Activated CD8-positive, alpha-beta memory T cell treated with anti-CD3 and anti-CD28 coated beads for 1 hour (primary cell): ENCODE results near the gene TRIM24.

ENCODE experiments used
- DNase-seq, 2 donors: peaks; one replicate each; pipeline ENCODE4 v3.0.0-alpha.2; 2020; ENCODE audit warnings: low read depth in 1 of 2; ENCODE audit errors: extremely low read depth in 1 of 2

TRIM24 gene

GRCh38 chr7:138613630-138614029 lies 153.6 kb downstream of the TRIM24 start:
- DNase-seq = no peak

- no peak for DNase-seq
Measured at GRCh38 chr7:138616085-138616484, 156.0 kb downstream of the TRIM24 start.

- no peak for DNase-seq
Measured at GRCh38 chr7:138618506-138618905, 158.4 kb downstream of the TRIM24 start.

DNA sequence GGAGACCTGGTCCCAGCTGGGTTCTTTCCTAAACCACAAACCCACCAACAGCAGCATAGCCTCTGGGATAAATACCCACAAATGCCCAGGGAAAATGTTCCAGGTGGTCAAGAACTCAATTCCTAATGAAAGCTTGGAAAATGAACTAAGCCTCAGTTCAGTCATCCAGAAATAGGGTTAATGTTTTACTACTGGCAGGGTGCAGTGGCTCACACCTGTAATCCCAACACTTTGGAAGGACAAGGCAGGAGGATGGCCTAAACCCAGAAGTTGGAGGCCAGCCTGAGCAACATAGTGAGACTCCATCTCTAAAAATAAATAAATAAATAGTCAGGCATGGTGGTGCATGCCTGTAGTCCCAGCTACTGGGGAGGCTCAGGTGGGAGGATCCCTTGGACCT lies 158.9 kb downstream of the TRIM24 start:
- no peak for DNase-seq

DNA sequence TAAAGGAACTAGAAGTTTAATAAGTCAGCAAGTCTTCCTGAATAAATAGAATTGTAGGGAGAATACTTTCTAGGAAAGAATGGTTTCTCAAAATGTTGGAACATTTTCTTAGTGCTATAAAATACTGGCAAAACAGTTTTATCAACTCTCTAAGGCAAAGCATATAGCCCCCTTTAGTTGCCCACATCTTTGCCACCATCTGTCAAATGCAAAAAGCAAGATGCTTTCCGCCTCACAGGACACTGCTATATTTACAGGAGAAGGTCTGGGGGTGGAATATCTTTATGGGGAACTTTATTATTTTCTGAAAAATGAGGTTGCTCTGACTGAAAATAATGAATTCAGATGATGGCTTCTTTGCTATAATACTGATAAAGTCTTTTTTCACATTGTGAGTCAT lies 162.8 kb downstream of the TRIM24 start:
- DNase-seq = no peak

GRCh38 chr7:138625084-138625848 lies 165.2 kb downstream of the TRIM24 start:
- no peak for DNase-seq

- no peak for DNase-seq
Measured at GRCh38 chr7:138625849-138626230, 165.8 kb downstream of the TRIM24 start.

DNA sequence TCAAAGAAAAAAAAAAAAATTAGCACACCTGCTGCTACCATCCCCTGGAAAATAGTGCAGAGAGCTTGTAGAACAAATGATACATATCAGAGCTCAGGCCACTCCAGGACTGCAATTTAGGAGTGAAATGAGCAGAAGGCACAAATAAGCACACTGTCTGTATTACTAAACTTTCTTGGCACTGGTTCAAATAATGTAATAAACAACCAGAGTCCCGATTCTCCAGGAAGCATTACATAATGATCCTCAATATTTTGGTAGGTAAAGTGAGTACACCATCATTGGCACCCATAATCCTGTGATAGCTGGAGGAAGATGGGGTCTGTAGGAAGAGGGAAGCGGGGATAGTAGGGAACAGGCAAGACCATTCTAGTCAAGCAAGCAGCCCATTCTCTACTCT lies 166.8 kb downstream of the TRIM24 start:
- no peak for DNase-seq

GRCh38 chr7:138627361-138627760 lies 167.3 kb downstream of the TRIM24 start:
- no peak for DNase-seq

DNA sequence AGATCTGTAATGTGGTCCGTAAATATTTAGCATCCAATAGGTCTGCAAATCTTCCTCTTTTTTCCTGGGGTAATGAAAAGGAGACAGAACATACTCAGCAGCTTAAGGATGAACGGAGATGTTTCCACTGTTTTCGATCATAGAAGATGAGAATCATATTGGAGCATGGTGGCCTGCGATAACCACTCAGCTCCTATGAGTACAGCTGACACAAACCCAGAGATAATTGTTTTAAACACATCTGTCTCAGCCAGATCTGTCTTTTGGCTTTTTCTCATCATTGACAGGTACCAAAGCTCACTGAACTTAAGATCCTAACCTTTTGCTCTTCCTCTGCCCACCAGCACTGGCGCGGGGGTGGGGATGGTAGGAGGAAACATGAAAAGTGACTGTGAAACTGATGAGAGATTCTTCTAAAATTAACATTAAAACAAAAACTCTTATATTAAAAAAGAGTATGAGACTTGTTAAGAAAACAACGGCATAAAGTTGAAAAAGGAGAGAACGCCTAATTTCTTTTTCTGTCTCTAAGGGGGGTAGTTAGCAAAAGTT lies 170.1 kb downstream of the TRIM24 start:
- no peak for DNase-seq

DNA sequence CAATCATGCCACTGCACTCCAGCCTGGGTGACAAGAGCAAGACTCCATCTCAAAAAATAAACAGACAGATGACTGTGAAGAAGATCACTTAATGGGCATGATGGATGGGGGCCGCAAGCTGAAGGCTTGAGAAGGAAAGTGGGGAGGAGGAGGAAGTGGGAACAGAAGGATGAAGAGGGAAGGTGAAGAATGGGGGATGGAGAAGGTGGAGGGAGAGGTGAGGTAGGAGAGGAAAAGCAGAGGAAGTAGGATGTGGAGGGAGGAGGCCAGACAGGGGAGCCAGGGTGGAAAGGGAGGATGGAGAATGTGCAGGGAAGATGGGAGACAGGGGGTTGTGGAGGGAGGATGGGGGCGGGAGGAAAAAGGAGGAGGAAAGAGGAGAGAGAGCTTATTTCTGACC lies 172.3 kb downstream of the TRIM24 start:
- no peak for DNase-seq

GRCh38 chr7:138632826-138633602 lies 173.0 kb downstream of the TRIM24 start:
- DNase-seq = no peak
